Measurements from ENCODE around the gene NCSTN.
"Not testable (repeated sequence)": the region's sequence is repeated elsewhere in the genome, so short reads cannot be mapped to it uniquely, and the experiment has no call there.

The NCSTN gene

GRCh38 chr1:160376525-160377131, 33.4 kb downstream of the NCSTN start:
- Histone ChIP-seq H3K27me3 (ENCODE audit: insufficient read depth, poor library complexity, severe bottlenecking) (no peaks in the 10 kb centered on the region), H3K4me3 (ENCODE audit: severe bottlenecking) (no peak overlapping the region), H3K9me3 (ENCODE audit: severe bottlenecking) (no peaks in the 10 kb centered on the region), H3K27ac (ENCODE audit: poor library complexity, severe bottlenecking) (no peak overlapping the region), H3K36me3 (ENCODE audit: low read depth) (no peaks in the 10 kb centered on the region), H3K4me1 (ENCODE audit: insufficient read depth, poor library complexity, severe bottlenecking) (peaks cover 9% of the 10 kb centered on the region)
- ATAC-seq (ENCODE audit: low read depth) (peak; percentile 48; the same call in 2 of the 3 replicates), DNase-seq (ENCODE audit: low spot score) (no peak)
- TF ChIP-seq, protein P1, sequence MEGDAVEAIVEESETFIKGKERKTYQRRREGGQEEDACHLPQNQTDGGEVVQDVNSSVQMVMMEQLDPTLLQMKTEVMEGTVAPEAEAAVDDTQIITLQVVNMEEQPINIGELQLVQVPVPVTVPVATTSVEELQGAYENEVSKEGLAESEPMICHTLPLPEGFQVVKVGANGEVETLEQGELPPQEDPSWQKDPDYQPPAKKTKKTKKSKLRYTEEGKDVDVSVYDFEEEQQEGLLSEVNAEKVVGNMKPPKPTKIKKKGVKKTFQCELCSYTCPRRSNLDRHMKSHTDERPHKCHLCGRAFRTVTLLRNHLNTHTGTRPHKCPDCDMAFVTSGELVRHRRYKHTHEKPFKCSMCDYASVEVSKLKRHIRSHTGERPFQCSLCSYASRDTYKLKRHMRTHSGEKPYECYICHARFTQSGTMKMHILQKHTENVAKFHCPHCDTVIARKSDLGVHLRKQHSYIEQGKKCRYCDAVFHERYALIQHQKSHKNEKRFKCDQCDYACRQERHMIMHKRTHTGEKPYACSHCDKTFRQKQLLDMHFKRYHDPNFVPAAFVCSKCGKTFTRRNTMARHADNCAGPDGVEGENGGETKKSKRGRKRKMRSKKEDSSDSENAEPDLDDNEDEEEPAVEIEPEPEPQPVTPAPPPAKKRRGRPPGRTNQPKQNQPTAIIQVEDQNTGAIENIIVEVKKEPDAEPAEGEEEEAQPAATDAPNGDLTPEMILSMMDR (IDR thresholded peaks at IDR 0.05; ENCODE audit: poor library complexity, severe bottlenecking), result peak; percentile 81

DNA sequence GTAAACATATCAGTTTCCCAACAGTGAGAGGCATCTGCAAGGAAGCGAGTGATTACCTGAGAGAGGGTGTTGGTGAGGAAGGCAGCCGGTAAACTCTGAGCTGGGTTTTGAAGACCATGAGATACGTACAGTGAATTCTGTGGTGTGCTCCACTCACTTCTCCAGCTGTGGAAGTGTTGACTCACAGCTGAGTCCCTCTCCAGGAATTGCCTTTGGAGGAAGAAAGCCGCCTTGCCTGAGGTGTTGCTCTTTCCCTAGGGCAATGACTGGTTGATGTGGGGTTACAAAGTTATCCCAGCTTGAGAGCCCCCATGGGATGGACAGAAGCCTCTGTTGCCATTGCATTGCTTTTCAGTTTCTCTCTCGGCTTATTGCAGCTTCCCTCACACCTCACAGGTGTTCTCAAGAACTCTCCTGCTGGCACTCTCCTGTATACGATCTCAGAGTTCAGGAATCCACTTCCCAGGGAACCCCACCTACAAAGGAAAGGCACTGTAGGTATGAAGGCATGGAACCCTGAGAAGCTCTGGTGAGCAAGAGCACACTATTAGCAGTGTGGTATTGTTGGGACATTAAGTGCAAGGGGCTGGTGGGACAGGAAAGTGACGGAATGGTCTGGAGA, 34.5 kb downstream of the NCSTN start:
- Histone ChIP-seq H3K27me3 (ENCODE audit: insufficient read depth, poor library complexity, severe bottlenecking) (no peaks in the 10 kb centered on the region), H3K9me3 (ENCODE audit: severe bottlenecking) (no peaks in the 10 kb centered on the region), H3K4me3 (ENCODE audit: severe bottlenecking) (no peak overlapping the region), H3K4me1 (ENCODE audit: insufficient read depth, poor library complexity, severe bottlenecking) (peaks cover 9% of the 10 kb centered on the region), H3K36me3 (ENCODE audit: low read depth) (no peaks in the 10 kb centered on the region), H3K27ac (ENCODE audit: poor library complexity, severe bottlenecking) (no peak overlapping the region)
- peak; percentile 68 for ATAC-seq (ENCODE audit: low read depth)
- DNase-seq (ENCODE audit: low spot score), result no peak
- TF ChIP-seq, protein P1 (IDR thresholded peaks at IDR 0.05; ENCODE audit: poor library complexity, severe bottlenecking), result no peak

DNA sequence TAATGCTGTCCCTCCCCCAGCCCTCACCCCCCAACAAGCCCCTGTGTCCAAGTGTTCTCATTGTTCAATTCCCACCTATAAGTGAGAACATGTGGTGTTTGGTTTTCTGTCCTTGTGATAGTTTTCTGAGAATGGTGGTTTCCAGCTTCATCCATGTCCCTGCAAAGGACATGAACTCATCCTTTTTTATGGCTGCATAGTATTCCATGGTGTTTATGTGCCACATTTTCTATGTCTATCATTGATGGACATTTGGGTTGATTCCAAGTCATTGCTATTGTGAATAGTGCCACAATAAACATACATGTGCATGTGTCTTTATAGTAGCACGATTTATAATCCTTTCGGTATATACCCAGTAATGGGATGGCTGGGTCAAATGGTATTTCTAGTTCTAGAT, 41.6 kb downstream of the NCSTN start:
- not testable (repeated sequence) for H3K4me1 ChIP-seq (ENCODE audit: insufficient read depth, poor library complexity, severe bottlenecking); DNase-seq (ENCODE audit: low spot score); H3K36me3 ChIP-seq (ENCODE audit: low read depth); H3K27me3 ChIP-seq (ENCODE audit: insufficient read depth, poor library complexity, severe bottlenecking); H3K4me3 ChIP-seq (ENCODE audit: severe bottlenecking); ATAC-seq (ENCODE audit: low read depth); H3K9me3 ChIP-seq (ENCODE audit: severe bottlenecking); H3K27ac ChIP-seq (ENCODE audit: poor library complexity, severe bottlenecking)

DNA sequence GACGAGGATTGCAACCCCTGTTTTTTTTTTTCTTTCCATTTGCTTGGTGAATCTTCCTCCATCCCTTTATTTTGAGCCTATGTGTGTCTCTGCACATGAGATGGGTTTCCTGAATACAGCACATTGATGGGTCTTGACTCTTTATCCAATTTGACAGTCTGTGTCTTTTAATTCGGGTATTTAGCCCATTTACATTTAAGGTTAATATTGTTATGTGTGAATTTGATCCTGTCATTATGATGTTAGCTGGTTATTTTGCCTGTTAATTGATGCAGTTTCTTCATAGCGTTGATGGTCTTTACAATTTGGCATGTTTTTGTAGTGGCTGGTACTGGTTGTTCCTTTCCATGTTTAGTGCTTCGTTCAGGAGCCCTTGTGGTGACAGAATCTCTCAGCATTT, 45.2 kb downstream of the NCSTN start:
- not testable (repeated sequence) for H3K4me1 ChIP-seq (ENCODE audit: insufficient read depth, poor library complexity, severe bottlenecking); H3K27me3 ChIP-seq (ENCODE audit: insufficient read depth, poor library complexity, severe bottlenecking); H3K9me3 ChIP-seq (ENCODE audit: severe bottlenecking); ATAC-seq (ENCODE audit: low read depth); H3K27ac ChIP-seq (ENCODE audit: poor library complexity, severe bottlenecking); H3K36me3 ChIP-seq (ENCODE audit: low read depth); DNase-seq (ENCODE audit: low spot score); H3K4me3 ChIP-seq (ENCODE audit: severe bottlenecking)

- no peak overlapping the region for H3K27ac ChIP-seq (ENCODE audit: poor library complexity, severe bottlenecking)
- H3K4me1 ChIP-seq (ENCODE audit: insufficient read depth, poor library complexity, severe bottlenecking), result no peaks in the 10 kb centered on the region
- ATAC-seq (ENCODE audit: low read depth), result no peak
- DNase-seq (ENCODE audit: low spot score), result no peak
- TF ChIP-seq, protein P1 (IDR thresholded peaks at IDR 0.05; ENCODE audit: poor library complexity, severe bottlenecking), result no peak
- no peak overlapping the region for H3K4me3 ChIP-seq (ENCODE audit: severe bottlenecking)
- H3K9me3 ChIP-seq (ENCODE audit: severe bottlenecking), result no peaks in the 10 kb centered on the region
- H3K27me3 ChIP-seq (ENCODE audit: insufficient read depth, poor library complexity, severe bottlenecking), result no peaks in the 10 kb centered on the region
- H3K36me3 ChIP-seq (ENCODE audit: low read depth), result no peaks in the 10 kb centered on the region
Observed at GRCh38 chr1:160394673-160395072, 51.5 kb downstream of the NCSTN start.

DNA sequence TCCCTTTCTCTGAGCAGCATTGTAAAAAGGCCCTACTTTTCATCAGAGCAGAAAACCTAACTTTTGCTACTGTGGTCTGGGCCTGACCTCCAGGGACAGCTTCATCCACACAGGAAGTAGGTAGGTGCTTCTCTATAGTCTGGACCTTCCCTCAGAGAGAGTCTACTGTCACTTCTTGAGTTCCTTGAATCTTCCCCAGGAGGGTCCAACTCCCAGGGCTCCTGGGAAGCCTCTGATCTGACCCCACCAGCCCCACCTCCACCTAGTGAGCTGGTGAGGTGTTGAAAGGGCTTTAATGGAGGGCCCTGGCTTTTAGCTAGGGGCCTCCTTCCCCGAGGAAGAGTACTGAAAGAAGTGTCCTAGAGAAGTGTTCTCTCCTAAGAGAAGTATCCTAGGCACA, 54.5 kb downstream of the NCSTN start:
- no peak for DNase-seq (ENCODE audit: low spot score)
- Histone ChIP-seq H3K9me3 (ENCODE audit: severe bottlenecking) (no peaks in the 10 kb centered on the region), H3K27me3 (ENCODE audit: insufficient read depth, poor library complexity, severe bottlenecking) (no peaks in the 10 kb centered on the region)

More for the DNA sequence above, 54.5 kb downstream of the NCSTN start:
- ATAC-seq (ENCODE audit: low read depth), result no peak
- no peaks in the 10 kb centered on the region for H3K4me1 ChIP-seq (ENCODE audit: insufficient read depth, poor library complexity, severe bottlenecking)
- TF ChIP-seq, protein P1 (IDR thresholded peaks at IDR 0.05; ENCODE audit: poor library complexity, severe bottlenecking), result no peak
- H3K4me3 ChIP-seq (ENCODE audit: severe bottlenecking), result no peak overlapping the region
- no peak overlapping the region for H3K27ac ChIP-seq (ENCODE audit: poor library complexity, severe bottlenecking)
- no peaks in the 10 kb centered on the region for H3K36me3 ChIP-seq (ENCODE audit: low read depth)

Measured in RWPE2 (cell line).